Muscle of back (tissue), 13 donors: ENCODE measurements around the gene KBTBD8. TPM values are rescaled to one million over a fixed set of nuclear protein-coding genes. Genes with fewer than 3 reads are reported as not detected.

Experiments
- DNase-seq, 3 donors: peaks; one replicate each; pipeline versions ENCODE4 v3.0.0 to v3.0.0-alpha.2; 2013
- long read RNA-seq, 9 donors: transcript quantifications; one replicate each; lab custom pipeline, GENCODE V29; 2026
- polyA plus RNA-seq, 10 donors: library from polyadenylated mRNA; unstranded; fragments of 120-200 nt; gene quantifications; one replicate each; pipeline ENCODE4 v1.2.1, GENCODE V29; 2013; ENCODE audit not compliant: insufficient read length in 10 of 10

KBTBD8 gene
- polyA plus RNA-seq: 1 to 10 TPM; 2.2 to 4.7 (median 3.2) TPM
- long read RNA-seq, donor 1: 0 reads
- long read RNA-seq, donor 2: 0 reads
- long read RNA-seq, donor 3: 0 reads
- long read RNA-seq, donor 4: 0 reads
- long read RNA-seq, donor 5: 0 reads
- long read RNA-seq, donor 6, full-length matches to known transcripts: 2 of 2 reads
- long read RNA-seq, donor 6, partial matches to known transcripts: 0 of 2 reads
- long read RNA-seq, donor 6, other reads (novel, unspliced or antisense): 0 of 2 reads
- long read RNA-seq, donor 7, full-length matches to known transcripts: 1 of 1 reads
- long read RNA-seq, donor 7, partial matches to known transcripts: 0 of 1 reads
- long read RNA-seq, donor 7, other reads (novel, unspliced or antisense): 0 of 1 reads
- long read RNA-seq, donor 8: 0 reads
- long read RNA-seq, donor 9: 0 reads

GRCh38 chr3:66998113-66998903 is at the start of gene KBTBD8:
KBTBD8 (plus strand) TSS chr3:66998307; CDS start chr3:66998356, 49 bp downstream.
- DNase-seq: peak; percentile 99 to 100 (median 99)

GRCh38 chr3:66948838-66949237 is 49.3 kb upstream of the KBTBD8 start:
- DNase-seq: no peak

- DNase-seq: no peak
Observed at GRCh38 chr3:66949898-66950297, 48.2 kb upstream of the KBTBD8 start.

GRCh38 chr3:66952357-66952756 is 45.8 kb upstream of the KBTBD8 start:
- DNase-seq: no peak

GRCh38 chr3:66953934-66954445 is 44.1 kb upstream of the KBTBD8 start:
- no peak for DNase-seq

GRCh38 chr3:66956742-66957141 is 41.4 kb upstream of the KBTBD8 start:
- no peak for DNase-seq

GRCh38 chr3:66957367-66957766 is 40.7 kb upstream of the KBTBD8 start:
- no peak for DNase-seq

- DNase-seq: no peak
Observed at GRCh38 chr3:66958067-66958466, 40.0 kb upstream of the KBTBD8 start.

GRCh38 chr3:66962664-66963063 is 35.4 kb upstream of the KBTBD8 start:
- DNase-seq: no peak

GRCh38 chr3:66971245-66971644 is 26.9 kb upstream of the KBTBD8 start:
- DNase-seq: no peak

GRCh38 chr3:66971891-66972551 is 26.1 kb upstream of the KBTBD8 start:
- DNase-seq: peak; percentile 83 to 95 (median 90)

- no peak for DNase-seq
Observed at GRCh38 chr3:66980791-66981190, 17.3 kb upstream of the KBTBD8 start.

GRCh38 chr3:66983101-66983500 is 15.0 kb upstream of the KBTBD8 start:
- DNase-seq: no peak

- no peak for DNase-seq
Observed at GRCh38 chr3:66985336-66985920, 12.7 kb upstream of the KBTBD8 start.

- DNase-seq: no peak
Observed at GRCh38 chr3:66986406-66986805, 11.7 kb upstream of the KBTBD8 start.

- DNase-seq: no peak
Observed at GRCh38 chr3:66989241-66989640, 8.9 kb upstream of the KBTBD8 start.

GRCh38 chr3:66989860-66990696 is 8.0 kb upstream of the KBTBD8 start:
- DNase-seq: peak in 2 of 3 donors; percentile 6 to 25

GRCh38 chr3:66991459-66991858 is 6.6 kb upstream of the KBTBD8 start:
- peak in 1 of 3 donors; percentile 35 for DNase-seq

- DNase-seq: no peak
Observed at GRCh38 chr3:66993082-66993481, 5.0 kb upstream of the KBTBD8 start.

- DNase-seq: no peak
Observed at GRCh38 chr3:66994588-66994987, 3.5 kb upstream of the KBTBD8 start.

GRCh38 chr3:66996696-66997095 is 1.4 kb upstream of the KBTBD8 start:
- no peak for DNase-seq
